GM18867 (cell line): Measurements from ENCODE around the gene SMIM23.

Source experiments
- ATAC-seq: cut with Tn5 transposase; IDR thresholded peaks from one replicate; pipeline ENCODE4 v1.9.1; 2021; ENCODE audit warnings: mild to moderate bottlenecking, moderate library complexity; ENCODE audit not compliant: unreplicated experiment

The SMIM23 gene

DNA sequence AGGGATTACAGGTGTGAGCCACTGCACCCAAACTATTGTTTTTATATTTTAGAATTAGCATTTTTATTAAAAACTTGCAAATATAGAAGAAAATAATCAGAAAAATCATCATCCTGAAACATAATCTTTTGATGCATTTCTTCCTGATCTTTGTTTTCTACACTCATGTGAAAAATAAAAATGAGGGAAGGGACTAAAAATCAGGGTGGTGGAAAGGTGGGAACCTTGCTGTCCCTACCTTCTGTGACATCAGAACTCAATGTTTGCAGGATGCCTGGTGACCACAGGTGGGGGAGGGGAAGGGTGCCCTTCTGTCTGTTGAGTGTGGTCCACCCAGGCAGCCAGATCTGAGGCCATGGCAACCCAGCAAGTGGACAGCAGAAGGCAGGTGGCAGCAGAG is at the start of gene SMIM23:
Gene SMIM23, plus strand, starts transcription at position 301 of the 400 bp plus-strand sequence. Its CDS starts 55 bp downstream, at position 356.
- ATAC-seq, result no peak

DNA sequence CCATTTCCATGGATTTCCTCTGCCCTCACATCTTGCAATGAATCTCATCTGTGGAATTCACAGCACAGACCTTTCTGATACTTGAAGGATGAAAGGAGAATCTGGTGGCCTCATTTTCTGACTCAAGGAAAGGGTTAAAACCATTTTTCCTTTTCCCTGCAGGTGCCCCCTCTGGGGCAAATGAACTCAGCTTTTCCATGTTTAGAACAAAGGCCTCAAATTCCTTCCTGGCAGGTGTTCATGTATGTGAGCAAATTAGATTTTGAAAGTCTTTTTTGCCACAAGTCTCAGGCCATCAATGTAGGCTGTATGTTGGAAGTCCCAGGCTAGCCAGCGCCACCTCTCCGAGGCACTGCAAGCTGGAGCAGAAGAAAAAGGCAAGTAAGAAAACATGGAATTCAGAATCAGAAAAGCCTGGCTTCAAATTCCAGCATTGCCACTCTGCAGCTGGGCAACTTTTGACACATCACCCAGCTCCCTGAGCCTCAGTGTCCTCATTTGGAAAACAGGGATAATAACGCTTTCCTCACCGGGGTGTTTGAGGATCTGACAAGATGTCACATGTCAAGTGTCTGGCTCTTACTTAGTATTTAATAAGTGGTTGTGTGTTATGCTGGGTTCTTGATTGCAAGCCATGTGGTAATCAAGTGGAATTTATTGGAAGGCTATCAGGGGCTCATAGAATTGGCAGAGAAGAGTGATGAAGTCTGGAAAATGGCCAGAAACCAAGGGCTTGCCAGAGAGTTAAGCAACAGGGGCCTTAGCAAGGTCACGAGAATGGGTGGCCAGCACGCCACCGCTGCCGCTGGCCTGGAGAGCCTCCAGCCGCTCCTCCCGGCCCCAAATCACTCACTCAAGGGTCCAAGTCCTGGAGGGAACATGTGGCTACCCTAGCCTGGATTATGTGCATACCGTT is 48.4 kb upstream of the SMIM23 start:
- no peak for ATAC-seq

DNA sequence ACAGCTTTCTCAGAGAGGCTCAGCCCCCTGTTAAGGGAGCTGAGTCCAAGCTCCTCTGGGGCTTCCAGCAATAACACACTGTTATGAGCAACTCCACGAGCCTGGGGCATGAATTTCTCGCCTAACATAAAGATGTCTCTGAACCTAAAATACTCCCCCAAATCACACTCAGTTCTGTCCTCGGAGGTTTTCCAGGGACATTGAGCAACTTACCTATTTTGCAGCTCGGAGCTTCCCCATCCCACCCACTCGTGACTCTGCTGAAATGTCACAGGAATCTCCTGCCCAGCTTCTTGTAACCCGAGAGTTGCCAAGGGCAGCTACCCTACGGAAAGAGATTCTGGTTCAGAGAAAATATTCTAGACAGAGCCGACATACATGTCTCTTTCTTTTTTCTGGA is 47.1 kb upstream of the SMIM23 start:
- ATAC-seq, result no peak

DNA sequence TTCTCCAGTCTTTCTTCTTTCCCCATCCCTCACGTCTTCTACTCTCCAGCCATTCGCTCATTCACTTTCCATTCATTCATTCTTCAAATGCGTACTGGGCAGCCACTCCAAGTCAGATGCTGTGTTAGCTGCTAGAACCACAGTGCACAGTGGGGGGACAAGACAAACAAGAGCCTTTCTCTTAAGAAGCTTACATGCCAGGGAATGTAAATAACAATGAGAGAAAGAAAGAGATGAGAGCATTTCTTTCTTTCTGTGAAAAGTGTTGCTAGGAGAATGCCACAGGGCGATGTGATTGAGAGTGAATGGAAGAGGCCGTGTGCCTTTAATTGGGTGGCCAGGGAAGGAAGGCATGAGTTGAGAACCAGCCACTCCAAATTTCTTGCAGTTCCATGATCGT is 46.3 kb upstream of the SMIM23 start:
- no peak for ATAC-seq

DNA sequence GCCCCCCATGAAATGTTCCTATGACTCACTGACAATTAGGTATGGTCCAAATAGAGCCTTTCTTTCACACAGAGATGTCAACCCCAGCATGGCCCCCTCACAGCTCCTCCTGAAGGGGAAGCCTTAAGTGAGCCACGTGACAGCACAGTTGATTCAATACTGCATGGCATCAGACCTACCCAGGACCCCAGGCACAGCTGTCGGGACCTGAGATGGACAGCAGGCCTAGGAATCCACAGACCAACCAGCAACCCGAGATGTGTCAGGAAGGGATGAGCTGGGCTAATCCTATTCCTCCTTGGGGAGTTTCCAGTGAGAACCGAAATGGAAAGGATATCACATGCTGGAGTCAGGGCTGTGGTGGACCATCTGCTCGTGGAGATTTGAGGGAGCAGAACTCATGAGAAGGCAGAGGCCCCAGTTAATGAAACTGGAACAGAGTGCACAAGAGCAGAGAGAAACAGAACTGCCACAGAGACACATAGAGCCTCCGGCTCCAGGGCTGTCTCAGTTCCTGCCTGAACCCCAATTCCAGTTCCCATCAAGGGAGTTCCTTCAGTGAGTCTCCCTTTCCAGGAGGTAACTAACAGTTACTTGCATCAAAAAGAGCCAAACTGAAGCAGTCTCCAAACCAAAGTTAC is 42.1 kb upstream of the SMIM23 start:
- ATAC-seq, result no peak

DNA sequence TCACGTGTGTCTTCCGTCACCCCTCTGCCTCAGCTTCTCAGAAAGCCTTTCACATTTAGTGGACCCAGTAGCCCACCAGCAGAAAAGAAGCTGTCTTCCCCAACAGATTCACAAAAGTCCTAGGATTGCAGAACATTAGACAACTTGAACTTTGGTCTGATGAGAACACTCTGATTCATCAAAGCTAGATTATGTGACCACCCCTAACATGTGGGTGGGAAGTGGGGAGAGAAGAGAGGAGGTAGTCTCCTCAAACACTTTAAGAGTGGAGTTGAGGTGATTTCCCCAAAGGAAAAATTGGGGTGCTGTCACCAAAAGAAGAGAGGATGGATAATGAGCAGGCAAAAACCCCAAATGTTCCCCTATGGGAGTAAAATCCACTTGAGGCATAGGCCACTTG is 41.4 kb upstream of the SMIM23 start:
- no peak for ATAC-seq

DNA sequence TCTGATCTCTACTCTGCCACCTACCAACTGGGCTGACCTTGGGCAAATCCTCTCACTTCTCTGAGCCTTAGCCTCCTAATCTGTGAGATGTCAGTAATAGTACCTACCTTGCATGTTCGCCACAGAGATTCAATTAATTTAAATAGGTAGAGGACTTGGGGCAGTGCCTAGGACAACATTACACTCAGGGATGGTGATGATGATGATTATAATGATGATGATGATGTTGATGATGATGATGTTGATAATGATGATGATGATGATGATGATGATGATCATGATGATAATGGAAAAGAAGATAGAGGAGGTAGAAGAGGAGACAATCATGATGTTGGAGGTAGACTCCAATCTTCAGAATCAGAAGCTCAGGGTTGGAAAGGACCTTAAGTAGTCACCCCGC is 40.7 kb upstream of the SMIM23 start:
- no peak for ATAC-seq

DNA sequence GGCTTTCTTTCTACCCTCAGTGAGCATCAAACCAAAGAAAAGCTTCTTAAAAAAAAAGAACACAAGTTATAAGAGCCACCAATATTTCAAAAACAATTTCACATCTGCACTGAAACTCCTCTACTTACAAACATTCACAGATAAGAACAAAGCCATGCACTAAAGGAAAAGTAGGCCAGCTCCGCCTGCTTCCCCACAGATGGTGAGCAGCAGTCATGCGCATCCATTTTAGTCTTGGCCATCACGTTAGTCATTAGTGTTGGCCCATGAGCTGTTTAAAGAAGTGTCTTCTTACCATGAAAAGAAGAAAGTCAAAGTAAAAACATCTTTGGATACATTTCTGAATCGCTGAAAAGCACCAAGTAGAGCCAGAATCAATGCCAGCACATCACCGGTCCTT is 40.0 kb upstream of the SMIM23 start:
- no peak for ATAC-seq

DNA sequence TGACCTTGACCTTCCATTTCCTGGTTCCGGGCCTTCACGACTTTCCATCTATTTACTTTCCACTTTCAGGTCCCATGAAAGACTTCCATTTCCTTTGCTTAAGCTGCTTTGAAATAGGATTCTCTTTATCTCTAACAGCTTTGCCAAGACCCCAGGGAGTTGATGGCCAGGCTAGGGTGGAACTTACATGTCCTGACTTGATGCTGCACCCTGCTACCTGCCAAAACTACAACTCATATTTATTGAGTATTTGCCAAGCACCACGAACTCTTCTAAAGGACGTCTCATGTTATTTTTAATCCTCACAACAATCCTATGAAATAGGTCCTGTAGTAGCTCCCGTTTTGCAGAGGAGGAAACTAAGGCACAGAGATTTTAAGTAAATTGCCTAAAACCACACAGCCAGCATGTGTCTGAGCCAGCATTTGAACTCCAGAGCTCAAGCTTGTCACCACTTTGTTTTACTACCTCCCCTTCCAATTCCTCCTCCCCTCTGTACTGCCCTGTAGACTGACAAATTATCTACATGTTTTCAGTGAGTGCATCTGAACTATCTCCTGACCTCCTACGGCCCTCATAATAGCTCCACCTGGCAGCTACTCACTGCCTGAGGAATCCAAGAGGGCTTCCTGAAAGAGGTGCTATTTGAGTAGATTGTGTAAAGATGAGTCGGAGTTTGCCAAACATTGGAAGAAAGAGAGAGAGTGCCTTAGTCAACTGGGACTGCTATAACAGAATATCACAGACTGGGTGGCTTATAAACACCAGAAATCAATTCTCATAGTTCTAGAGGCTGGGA is 38.4 kb upstream of the SMIM23 start:
- no peak for ATAC-seq

DNA sequence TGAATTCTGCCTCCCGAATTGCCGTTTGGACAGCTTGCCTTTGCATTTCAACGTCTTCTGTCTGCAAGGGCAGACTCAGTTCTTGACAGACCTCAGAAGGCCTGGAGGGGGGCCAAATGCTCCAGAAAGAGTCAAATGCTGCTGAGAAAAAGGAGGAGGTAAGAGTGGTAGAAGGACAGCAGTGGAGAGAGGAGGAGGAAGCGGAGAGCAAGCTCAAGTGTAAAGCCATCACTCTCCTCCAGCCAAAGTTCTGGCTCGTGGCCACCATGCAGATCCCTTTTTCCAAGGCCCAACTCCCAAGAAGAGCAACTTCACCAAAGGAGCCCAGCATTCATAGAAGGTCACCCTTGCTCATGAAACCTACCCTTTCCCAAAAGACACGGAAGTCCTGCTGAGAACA is 36.9 kb upstream of the SMIM23 start:
- no peak for ATAC-seq

DNA sequence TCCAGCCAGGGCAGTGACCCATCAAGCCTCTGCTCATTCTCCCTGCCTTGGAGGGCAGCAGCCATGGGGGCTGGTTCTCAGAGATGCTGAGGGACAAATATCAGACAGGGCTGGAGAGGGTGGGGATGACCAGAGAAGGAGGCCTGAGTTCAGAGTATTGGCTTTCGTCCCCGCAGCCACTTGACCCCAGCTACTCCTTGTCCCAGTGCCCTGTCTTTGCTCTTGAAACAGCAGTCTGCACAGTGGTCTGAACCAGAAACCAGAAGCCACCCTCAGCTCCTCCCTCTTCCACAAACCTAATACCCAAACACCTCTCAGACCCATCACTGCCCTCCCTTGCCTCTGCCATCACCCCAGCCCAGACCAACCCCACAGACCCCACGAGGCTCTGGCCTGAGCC is 36.3 kb upstream of the SMIM23 start:
- ATAC-seq, result no peak

DNA sequence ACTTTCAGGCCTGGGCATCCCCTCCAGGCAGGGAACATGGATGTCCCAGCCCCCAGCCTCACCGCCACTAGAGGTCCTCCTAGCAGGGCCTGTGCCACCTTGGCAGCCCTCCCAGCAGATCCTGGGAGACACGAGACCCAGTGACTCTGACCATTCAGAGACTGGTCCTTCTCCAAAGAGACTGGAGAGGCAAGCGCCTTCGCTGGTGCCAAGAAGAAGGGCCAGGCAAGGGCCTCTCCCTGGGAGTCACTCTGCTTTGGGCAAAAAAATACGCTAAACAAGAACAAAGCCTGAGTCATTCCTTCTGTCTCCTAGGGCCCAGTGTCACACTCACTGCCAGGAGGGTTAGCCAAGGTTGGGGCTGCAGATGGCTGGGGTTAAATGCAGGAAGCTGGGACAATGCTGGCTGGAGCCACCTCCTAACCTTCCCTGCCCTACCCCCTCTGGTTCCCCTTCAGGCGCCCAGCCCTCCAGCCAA is 35.3 kb upstream of the SMIM23 start:
- ATAC-seq, result no peak

DNA sequence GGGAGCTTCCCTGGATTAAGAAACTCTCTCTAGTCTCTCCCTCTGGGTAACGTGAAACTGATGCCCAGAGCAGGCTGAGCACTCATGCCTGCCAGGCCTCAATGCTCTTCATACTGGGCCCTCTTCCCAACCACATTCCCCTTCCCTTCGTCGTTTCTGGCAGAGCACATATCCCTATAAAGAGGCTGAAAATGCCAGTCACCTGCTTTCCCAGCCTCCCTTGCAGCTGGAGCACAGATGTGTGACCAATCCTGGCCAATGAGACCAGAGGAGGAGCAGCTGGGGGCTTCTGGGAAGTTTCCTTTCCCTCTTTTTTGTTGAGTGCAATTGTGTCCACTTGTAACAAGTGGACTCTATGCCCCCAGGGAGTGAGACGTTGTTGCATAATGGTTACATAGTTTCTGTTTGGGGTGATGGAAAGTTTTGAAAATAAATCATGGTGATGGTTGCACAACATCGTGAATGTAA is 30.2 kb upstream of the SMIM23 start:
- ATAC-seq, result no peak

DNA sequence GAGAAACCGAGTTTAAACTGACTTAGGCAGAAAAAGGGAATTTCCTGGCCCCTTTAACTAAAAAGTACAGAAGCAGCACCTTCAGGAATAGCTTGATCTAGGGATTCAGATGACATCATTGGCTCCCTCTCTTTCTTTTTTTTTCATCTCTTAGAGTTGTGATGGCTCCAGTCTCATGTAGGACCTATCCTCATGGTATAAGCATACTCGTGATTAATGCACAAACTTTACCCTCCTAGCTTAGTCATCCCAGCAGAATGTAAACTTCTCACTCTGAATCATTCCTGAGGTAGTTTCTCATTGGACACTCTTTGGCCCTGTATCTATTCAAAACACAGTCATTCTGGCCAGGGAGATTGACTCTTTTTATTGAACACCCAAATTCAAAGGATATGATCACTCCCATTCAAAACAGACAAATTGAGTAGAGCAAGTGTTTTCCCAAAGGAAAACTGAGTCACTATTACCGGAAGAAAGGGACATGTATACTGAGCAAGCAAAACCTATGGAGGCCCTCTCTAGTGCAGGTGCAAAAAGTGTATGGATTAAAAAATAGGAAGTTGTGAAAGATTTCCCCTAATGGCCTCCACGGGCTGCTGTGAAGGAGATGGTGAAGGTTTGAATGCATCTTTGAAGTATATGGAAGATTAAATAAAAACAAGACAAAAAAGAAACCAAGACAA is 27.6 kb upstream of the SMIM23 start:
- ATAC-seq, result no peak

DNA sequence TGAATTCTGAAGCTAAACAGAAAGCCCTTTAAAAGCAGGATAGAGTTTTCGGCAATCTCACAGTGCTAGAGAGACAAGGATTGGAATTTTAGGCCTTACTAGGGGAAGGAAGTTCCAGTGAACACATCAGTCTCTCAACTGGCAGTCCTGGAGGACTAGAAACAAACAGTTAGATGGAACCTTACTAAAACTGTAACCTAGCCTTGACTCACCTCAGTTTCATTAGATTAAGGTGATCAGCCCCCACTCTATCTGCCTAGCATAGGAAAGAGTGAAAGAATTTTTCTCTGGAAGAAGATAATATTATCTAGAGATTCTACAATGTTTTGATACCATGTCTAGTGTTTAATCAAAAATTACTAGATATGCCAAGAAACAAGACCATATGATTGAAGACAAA is 25.8 kb upstream of the SMIM23 start:
- no peak for ATAC-seq

DNA sequence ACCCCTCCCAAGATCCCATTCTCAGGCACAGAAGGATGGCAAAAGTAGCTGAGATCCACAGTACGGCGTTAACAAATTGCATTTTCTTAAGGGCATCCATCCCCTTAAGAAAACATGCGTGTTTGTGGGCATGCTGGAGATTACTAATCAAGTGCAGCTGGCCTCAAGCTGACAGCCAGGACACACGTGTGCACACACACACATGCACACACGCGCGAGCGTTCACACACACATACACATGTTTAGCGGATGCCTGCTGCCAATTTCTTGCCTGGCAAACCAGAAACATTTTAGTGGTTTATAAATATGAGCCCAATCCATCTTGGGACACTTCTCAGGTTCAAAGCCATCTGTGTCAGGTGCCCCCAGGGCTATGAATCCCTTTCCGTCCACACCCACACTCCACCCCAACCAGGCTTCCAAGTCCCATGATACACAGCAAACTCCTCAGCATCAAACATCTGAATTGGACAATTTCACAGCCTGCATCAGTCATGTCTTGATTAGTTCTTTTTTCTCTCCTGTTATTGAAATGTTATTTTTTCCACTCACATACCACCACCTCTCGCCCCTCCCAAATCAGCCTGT is 23.5 kb upstream of the SMIM23 start:
- ATAC-seq, result no peak

DNA sequence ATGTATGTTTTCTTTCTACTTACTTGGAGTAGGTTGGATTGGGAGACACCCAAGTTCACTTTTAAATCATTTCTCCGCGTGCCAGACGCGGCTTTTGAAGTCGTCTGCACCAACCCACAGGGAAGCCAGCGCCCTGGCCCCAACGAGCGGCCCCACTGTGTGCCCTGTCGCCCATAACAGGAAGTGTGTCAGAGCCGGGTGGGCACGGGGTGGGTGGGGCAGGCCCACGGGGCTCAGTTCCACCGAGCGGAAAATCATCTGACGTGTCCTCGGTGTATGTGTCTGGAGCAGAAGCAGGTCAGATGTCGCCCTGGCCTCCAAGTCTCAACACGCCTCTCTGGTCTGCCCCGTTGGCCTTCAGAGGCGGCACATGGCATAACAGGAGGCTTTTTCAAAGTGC is 22.7 kb upstream of the SMIM23 start:
- ATAC-seq, result no peak

DNA sequence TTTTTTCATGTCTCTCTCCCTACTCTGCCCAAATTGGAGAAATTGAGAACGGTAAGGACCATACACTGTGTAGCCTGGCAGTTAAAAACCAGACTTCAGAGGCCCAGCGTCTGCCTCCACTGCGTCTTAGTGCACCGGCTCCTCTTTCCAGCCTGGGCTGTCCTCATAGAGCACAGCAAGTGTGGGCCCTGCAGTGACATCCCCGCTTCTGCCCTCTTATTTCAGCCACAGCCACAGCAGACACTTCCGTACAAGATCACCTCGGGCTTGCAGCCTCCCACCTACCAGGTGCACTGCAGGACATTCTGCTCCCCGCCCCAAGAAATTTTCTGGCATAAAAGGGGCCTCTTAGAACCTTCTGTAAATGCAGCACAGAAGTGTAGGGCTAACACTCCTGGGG is 21.4 kb upstream of the SMIM23 start:
- ATAC-seq, result no peak

DNA sequence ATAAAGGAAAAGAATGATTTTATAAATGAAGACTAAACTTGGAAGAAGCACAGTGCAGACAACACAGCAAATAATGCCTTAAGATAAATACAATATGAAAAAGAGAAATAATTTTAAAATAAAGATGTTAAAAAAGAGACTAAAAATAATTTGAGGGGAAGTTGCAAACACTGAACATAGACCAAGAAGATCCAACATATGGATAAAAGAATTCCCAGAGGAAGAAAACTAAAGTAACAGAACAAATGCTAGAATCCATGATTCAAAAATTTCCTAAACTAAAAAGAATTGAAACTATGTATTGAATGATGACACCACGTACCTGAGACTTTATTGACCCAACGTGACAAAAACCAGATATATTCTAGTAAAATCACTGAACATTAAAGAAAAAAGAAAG is 18.7 kb upstream of the SMIM23 start:
- ATAC-seq, result no peak

DNA sequence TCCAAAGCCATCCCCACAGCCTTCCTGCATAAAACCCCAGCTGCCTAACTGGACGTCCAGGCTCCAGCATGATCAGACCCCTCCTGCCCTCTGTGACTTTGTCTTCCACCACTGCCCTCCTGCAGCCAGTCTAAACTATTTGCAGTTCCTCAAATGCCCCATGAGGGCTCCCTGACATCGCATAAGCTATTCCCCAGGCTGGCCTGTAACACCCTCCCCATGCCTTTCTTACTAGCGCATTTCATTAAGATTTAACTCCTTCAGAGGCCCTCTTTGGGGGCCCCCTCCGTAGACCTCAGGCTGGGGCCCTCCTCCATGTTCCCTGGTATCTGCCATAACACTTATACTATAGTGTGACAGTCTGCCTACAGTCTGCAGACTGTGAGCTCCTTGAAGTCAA is 15.5 kb upstream of the SMIM23 start:
- ATAC-seq, result no peak
